ENCODE data around the gene CCDC57. TPM values are rescaled to one million over a fixed set of nuclear protein-coding genes. Genes with fewer than 3 reads are reported as not detected.

CCDC57 gene
- total RNA-seq, 1 donor from 2014 or later, result 37.2 TPM

- Mint-ChIP-seq H3K4me1 (ENCODE audit: unreplicated experiment) (no peaks in the 10 kb centered on the region), H3K27me3 (ENCODE audit: unreplicated experiment) (peaks cover 11% of the 10 kb centered on the region), H3K36me3 (ENCODE audit: low read depth, unreplicated experiment) (no peaks in the 10 kb centered on the region), H3K27ac (ENCODE audit: unreplicated experiment) (no peak overlapping the region), H3K4me3 (ENCODE audit: unreplicated experiment) (no peak overlapping the region), H3K9me3 (ENCODE audit: unreplicated experiment) (no peaks in the 10 kb centered on the region)
- TF ChIP-seq CTCF (IDR thresholded peaks at IDR 0.05; ENCODE audit: unreplicated experiment), result no peak
- DNase-seq (ENCODE audit: low spot score), result no peak
Measured at GRCh38 chr17:82056729-82057621, 155.7 kb downstream of the CCDC57 start.

- Mint-ChIP-seq H3K4me1 (ENCODE audit: unreplicated experiment) (no peaks in the 10 kb centered on the region), H3K27me3 (ENCODE audit: unreplicated experiment) (peaks cover 11% of the 10 kb centered on the region), H3K36me3 (ENCODE audit: low read depth, unreplicated experiment) (no peaks in the 10 kb centered on the region), H3K9me3 (ENCODE audit: unreplicated experiment) (no peaks in the 10 kb centered on the region), H3K4me3 (ENCODE audit: unreplicated experiment) (no peak overlapping the region), H3K27ac (ENCODE audit: unreplicated experiment) (no peak overlapping the region)
- no peak for TF ChIP-seq CTCF (IDR thresholded peaks at IDR 0.05; ENCODE audit: unreplicated experiment)
- DNase-seq (ENCODE audit: low spot score), result no peak
Measured at GRCh38 chr17:82055965-82056728, 156.5 kb downstream of the CCDC57 start.

- H3K4me1 Mint-ChIP-seq (ENCODE audit: unreplicated experiment), result no peaks in the 10 kb centered on the region
- H3K36me3 Mint-ChIP-seq (ENCODE audit: low read depth, unreplicated experiment), result no peaks in the 10 kb centered on the region
- no peak for TF ChIP-seq CTCF (IDR thresholded peaks at IDR 0.05; ENCODE audit: unreplicated experiment)
- H3K27ac Mint-ChIP-seq (ENCODE audit: unreplicated experiment), result peak overlapping the region; percentile 13
- H3K27me3 Mint-ChIP-seq (ENCODE audit: unreplicated experiment), result peaks cover 13% of the 10 kb centered on the region
- no peak for DNase-seq (ENCODE audit: low spot score)
- no peaks in the 10 kb centered on the region for H3K9me3 Mint-ChIP-seq (ENCODE audit: unreplicated experiment)
- no peak overlapping the region for H3K4me3 Mint-ChIP-seq (ENCODE audit: unreplicated experiment)
Measured at GRCh38 chr17:82055023-82055964, 157.3 kb downstream of the CCDC57 start.

GRCh38 chr17:82054351-82055022 lies 158.2 kb downstream of the CCDC57 start:
- Mint-ChIP-seq H3K4me1 (ENCODE audit: unreplicated experiment) (no peaks in the 10 kb centered on the region), H3K27ac (ENCODE audit: unreplicated experiment) (no peak overlapping the region), H3K36me3 (ENCODE audit: low read depth, unreplicated experiment) (no peaks in the 10 kb centered on the region), H3K27me3 (ENCODE audit: unreplicated experiment) (peaks cover 11% of the 10 kb centered on the region), H3K9me3 (ENCODE audit: unreplicated experiment) (no peaks in the 10 kb centered on the region), H3K4me3 (ENCODE audit: unreplicated experiment) (no peak overlapping the region)
- DNase-seq (ENCODE audit: low spot score), result no peak
- TF ChIP-seq CTCF (IDR thresholded peaks at IDR 0.05; ENCODE audit: unreplicated experiment), result no peak

Data from endothelial cell (in vitro differentiated cells).